LNCAP (cell line): Measurements from ENCODE around the gene ACKR3.

Experiments used
- TF ChIP-seq, protein P1 (sequence below): fragments of 450-650 bp; IDR thresholded peaks from 2 replicates; pipeline ENCODE4 v1.5.1; 2017; ENCODE audit warnings: mild to moderate bottlenecking

Gene ACKR3

DNA sequence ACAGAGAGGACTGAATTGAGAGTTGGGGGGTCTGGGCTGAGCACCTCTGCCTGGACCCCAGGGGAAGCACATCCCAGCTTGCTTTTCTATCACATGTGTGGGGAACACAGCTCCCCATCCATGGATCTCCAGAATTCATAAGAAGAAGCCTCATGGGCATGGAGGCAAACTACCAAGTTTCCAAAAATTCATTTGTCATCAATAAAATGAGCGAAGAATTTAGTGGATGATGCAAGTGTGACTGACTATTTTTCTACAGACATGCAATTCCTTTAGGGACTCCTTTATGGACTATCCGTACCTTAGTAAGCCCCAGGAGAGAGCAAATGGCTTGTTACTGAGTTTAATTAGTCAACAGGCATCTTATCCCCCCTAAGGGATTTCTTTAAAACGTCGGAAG, 33.1 kb downstream of the ACKR3 start:
- TF ChIP-seq, protein P1, sequence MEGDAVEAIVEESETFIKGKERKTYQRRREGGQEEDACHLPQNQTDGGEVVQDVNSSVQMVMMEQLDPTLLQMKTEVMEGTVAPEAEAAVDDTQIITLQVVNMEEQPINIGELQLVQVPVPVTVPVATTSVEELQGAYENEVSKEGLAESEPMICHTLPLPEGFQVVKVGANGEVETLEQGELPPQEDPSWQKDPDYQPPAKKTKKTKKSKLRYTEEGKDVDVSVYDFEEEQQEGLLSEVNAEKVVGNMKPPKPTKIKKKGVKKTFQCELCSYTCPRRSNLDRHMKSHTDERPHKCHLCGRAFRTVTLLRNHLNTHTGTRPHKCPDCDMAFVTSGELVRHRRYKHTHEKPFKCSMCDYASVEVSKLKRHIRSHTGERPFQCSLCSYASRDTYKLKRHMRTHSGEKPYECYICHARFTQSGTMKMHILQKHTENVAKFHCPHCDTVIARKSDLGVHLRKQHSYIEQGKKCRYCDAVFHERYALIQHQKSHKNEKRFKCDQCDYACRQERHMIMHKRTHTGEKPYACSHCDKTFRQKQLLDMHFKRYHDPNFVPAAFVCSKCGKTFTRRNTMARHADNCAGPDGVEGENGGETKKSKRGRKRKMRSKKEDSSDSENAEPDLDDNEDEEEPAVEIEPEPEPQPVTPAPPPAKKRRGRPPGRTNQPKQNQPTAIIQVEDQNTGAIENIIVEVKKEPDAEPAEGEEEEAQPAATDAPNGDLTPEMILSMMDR, result no peak

DNA sequence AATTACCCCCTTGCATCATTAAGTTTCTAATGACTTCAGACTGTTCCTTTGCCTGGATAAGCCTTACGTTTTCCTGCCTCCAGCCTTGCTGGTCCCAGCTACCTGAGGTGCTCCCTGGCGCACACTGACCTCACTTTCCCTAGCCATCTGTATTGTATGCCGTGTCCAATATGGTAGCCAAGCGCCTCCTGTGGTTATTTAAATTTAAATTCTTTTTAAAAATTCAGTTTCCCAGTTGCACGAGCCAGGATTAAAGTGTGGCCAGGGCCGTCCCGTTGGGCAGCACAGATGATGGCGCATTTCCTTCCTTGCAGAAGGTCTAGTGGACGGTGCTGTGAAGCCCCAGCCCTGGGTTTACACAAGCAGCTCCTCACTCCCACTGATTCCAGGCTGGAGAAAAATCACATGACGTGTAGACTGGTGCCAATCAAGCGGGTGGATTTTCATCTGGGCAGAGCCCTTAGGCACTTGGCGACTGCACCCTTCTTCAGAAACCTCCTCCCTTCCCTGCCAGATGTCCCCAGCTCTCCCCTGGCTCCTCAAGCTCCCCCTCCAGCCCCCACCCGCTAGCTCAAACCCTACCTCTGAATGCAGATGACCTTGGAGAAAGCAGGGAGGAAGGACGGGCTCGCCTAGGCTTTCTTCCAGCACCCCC, 33.9 kb downstream of the ACKR3 start:
- TF ChIP-seq, protein P1, result no peak

- TF ChIP-seq, protein P1, result no peak
These were observed 35.1 kb downstream of the ACKR3 start for GRCh38 chr2:236604575-236605344.

- TF ChIP-seq, protein P1, result no peak
These were observed 35.7 kb downstream of the ACKR3 start for GRCh38 chr2:236605345-236605734.

DNA sequence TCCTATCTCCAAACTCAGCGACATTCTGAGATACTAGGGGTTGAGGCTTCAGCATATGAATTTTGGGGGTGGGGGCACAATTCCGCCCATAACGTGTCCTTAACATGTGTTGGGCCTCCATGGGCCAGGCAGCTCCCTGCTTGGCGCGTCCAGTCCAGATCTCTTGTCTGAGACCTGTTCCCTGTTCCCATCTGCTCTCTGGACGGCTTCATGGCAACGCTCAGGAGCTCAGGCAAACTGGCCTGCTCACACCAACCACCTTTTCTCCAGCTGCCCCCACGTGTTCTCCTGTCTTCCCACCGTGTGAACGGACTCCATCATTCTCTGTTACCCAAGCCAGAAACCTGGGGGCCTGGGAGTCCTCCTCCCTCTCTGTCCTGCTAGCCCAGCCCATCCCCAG, 36.4 kb downstream of the ACKR3 start:
- TF ChIP-seq, protein P1, result no peak

DNA sequence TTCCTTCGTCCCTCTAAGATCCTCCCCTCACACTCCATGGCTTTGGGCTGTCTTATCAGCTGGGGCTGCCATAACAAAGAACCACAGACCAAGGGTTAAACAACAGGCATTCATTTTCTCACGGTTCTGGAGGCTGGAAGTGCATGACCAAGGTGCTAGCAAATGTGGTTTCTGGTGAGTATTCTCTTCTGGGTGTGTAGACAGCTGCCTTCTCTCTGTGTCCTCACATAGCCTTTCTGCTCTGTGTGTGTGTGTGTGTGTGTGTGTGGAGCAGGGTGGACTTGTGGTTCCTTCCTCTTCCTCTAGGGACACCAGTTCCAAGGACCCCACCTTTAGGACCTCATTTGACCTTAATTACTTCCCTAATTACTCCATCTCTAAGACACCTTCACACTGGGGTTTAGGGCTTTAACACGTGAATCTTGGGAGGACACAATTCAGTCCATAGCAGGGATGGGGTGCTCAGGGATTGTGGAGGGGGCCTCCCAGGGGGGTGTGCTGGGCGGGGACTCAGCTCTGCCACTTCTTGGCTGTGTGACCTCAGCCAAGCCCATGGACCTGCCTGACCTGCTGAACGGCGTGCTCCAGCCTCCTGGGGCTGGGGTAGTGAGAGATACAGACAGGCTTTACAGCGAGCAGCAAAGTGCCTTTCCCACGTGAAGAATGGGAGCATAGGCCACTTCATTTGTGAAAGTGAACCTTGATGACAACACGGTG, 38.0 kb downstream of the ACKR3 start:
- TF ChIP-seq, protein P1, result no peak

DNA sequence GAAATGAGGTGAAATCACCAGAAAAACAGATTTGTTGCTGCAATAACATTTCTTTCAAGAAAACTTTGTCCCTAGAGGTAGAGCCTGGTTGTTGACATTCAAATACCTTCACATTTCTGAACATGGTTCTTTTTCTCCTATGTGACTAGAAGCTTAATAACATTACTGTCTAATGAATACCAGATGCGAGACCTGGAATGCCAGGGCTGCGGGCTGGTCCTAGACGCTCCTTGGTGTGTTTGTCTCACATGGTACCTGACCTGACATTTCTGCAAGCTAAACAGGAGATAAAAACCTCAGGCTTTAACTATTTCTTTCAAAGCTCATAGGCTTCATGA, 38.5 kb downstream of the ACKR3 start:
- TF ChIP-seq, protein P1, result no peak
